CD4-positive, alpha-beta T cell (primary cell): ENCODE data around the gene ENAH. TPM values are rescaled to one million over a fixed set of nuclear protein-coding genes. Genes with fewer than 3 reads are reported as not detected.

Source experiments
- ATAC-seq: fragments of 200-7000 bp; cut with Tn5 transposase; one replicate; pipeline ENCODE4 v1.10.0; 2022; ENCODE audit warnings: mild to moderate bottlenecking; ENCODE audit not compliant: poor library complexity
- CTCF ChIA-PET: fragments of 350-600 bp; sonication (Branson Sonifier 250); formaldehyde crosslinking; loops from one replicate; lab custom pipeline; 2021; ENCODE audit warnings: antibody characterized with exemption, inconsistent platforms; lab: Charles Lee
- POLR2A ChIA-PET: fragments of 350-600 bp; sonication (Branson Sonifier 250); formaldehyde crosslinking; loops from one replicate; lab custom pipeline; 2021; ENCODE audit warnings: antibody characterized with exemption, inconsistent platforms; lab: Charles Lee
- DNase-seq, 14 experiments: peaks; one replicate each; pipeline ENCODE4 v3.0.0-alpha.2; 2013 to 2020; ENCODE audit warnings: mixed read lengths in 2 of 14
- H3K27ac ChIP-seq, 2 donors: one replicate each; pipeline versions ENCODE4 v1.5.1 to v1.7.0; 2013; ENCODE audit warnings: low read length in 2 of 2, low read depth in 1 of 2, mild to moderate bottlenecking in 1 of 2
- H3K27me3 ChIP-seq, 2 experiments: 1 replicate in 1 of 2; 2 replicates in 1 of 2; pipeline versions ENCODE4 v1.6.1 to v1.7.0; 2013; ENCODE audit warnings: low read length in 2 of 2, control low read depth in 1 of 2, mild to moderate bottlenecking in 1 of 2, moderate library complexity in 1 of 2; ENCODE audit not compliant: insufficient read depth in 2 of 2, control insufficient read depth in 1 of 2
- H3K36me3 ChIP-seq: one replicate; pipeline ENCODE4 v1.6.1; 2013; ENCODE audit warnings: low read length, control low read depth; ENCODE audit not compliant: insufficient read depth
- H3K4me1 ChIP-seq: one replicate; pipeline ENCODE4 v1.6.1; 2013; ENCODE audit warnings: low read length, control low read depth; ENCODE audit not compliant: insufficient read depth
- H3K4me3 ChIP-seq: one replicate; pipeline ENCODE4 v1.5.1; 2013; ENCODE audit warnings: mild to moderate bottlenecking, low read length, moderate library complexity
- H3K9me3 ChIP-seq, 2 experiments: 1 replicate in 1 of 2; 2 replicates in 1 of 2; pipeline versions ENCODE4 v1.6.1 to v1.7.0; 2013; ENCODE audit warnings: low read length in 2 of 2, mild to moderate bottlenecking in 2 of 2, control low read depth in 1 of 2, moderate library complexity in 1 of 2; ENCODE audit not compliant: control insufficient read depth in 1 of 2, insufficient read depth in 1 of 2
- H3K27ac Mint-ChIP-seq: one replicate; pipeline ENCODE4 v1.8.0; 2020; ENCODE audit warnings: mixed read lengths
- H3K27me3 Mint-ChIP-seq: one replicate; pipeline ENCODE4 v1.8.0; 2021; ENCODE audit warnings: mixed read lengths
- H3K36me3 Mint-ChIP-seq: one replicate; pipeline ENCODE4 v1.8.0; 2021; ENCODE audit warnings: low read depth, mixed read lengths
- H3K4me1 Mint-ChIP-seq: one replicate; pipeline ENCODE4 v1.8.0; 2021; ENCODE audit warnings: low read depth, mixed read lengths
- H3K4me3 Mint-ChIP-seq: one replicate; pipeline ENCODE4 v1.8.0; 2020; ENCODE audit warnings: mild to moderate bottlenecking, mixed read lengths
- H3K9me3 Mint-ChIP-seq: one replicate; pipeline ENCODE4 v1.8.0; 2020; ENCODE audit warnings: mixed read lengths
- intact Hi-C, 2 experiments: fragments of 100-400 bp; cut with DNase I in 1 of 2; cut with micrococcal nuclease in 1 of 2; formaldehyde crosslinking; loops; one replicate each; pipeline versions ENCODE4 v1.15.1 to v1.9.0; 2023 to 2025; cut with DNase I, micrococcal nuclease
- total RNA-seq, 174 experiments: library from RNA in 2 of 174; stranded (reverse) in 2 of 174; gene quantifications; one replicate each; pipeline ENCODE4 v1.2.3 and lab custom pipeline; 2021 to 2026
- TF ChIP-seq, protein P1 (sequence below): fragments of 200-600 bp; IDR thresholded peaks from one replicate; pipeline ENCODE4 v1.8.0; 2022; ENCODE audit warnings: antibody characterized with exemption, mild to moderate bottlenecking

The ENAH gene
- total RNA-seq, 2 experiments from 2014 or later, result not detected

DNA sequence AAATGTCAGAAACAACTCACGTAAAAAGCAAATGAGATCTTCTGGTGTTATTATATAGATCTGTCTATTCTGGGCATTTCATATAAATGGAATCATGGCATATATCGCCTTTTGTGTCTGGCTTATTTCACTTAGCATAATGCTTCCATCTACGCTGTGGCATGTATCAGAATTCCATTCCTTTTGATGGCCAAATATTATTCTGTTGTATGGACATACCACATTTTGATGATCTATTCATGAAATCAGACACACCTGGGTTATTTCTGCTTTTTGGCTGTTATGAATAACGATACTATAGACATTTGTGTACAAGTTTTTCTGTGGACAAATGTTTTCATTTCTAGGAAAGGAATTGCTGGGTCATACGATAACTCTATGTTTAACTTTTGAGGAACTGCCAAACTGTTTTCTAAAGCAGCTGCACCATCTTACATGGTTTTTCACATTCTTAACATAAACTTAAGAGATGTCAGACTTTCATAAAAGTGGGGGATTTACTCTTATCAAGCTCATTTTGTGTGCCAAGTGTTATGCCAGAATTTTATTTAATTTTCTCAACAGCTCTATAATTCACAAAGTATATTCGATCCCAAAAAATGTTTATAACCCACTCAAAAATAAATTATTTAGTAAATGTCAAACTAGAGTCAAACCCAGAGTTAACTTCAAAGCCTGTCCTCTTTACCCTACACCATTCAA lies 7.6 kb downstream of the ENAH start:
- H3K27ac ChIP-seq, result no peak overlapping the region
- CTCF ChIA-PET, result no interaction called here
- H3K36me3 ChIP-seq, result no peaks in the 10 kb centered on the region
- no peak overlapping the region for H3K4me3 ChIP-seq
- no peaks in the 10 kb centered on the region for H3K9me3 ChIP-seq
- Mint-ChIP-seq H3K4me3 (no peak overlapping the region), H3K36me3 (no peaks in the 10 kb centered on the region), H3K27me3 (peaks cover 60% of the 10 kb centered on the region), H3K4me1 (no peaks in the 10 kb centered on the region), H3K27ac (no peak overlapping the region), H3K9me3 (no peaks in the 10 kb centered on the region)
- TF ChIP-seq, protein P1, sequence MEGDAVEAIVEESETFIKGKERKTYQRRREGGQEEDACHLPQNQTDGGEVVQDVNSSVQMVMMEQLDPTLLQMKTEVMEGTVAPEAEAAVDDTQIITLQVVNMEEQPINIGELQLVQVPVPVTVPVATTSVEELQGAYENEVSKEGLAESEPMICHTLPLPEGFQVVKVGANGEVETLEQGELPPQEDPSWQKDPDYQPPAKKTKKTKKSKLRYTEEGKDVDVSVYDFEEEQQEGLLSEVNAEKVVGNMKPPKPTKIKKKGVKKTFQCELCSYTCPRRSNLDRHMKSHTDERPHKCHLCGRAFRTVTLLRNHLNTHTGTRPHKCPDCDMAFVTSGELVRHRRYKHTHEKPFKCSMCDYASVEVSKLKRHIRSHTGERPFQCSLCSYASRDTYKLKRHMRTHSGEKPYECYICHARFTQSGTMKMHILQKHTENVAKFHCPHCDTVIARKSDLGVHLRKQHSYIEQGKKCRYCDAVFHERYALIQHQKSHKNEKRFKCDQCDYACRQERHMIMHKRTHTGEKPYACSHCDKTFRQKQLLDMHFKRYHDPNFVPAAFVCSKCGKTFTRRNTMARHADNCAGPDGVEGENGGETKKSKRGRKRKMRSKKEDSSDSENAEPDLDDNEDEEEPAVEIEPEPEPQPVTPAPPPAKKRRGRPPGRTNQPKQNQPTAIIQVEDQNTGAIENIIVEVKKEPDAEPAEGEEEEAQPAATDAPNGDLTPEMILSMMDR, result no peak
- POLR2A ChIA-PET, result no interaction called here
- intact Hi-C loops, result no loop called here
- ATAC-seq (no peak), DNase-seq (no peak)
- H3K27me3 ChIP-seq, result peaks cover 3 to 41% of the 10 kb centered on the region in 2 experiments
- H3K4me1 ChIP-seq, result no peaks in the 10 kb centered on the region

DNA sequence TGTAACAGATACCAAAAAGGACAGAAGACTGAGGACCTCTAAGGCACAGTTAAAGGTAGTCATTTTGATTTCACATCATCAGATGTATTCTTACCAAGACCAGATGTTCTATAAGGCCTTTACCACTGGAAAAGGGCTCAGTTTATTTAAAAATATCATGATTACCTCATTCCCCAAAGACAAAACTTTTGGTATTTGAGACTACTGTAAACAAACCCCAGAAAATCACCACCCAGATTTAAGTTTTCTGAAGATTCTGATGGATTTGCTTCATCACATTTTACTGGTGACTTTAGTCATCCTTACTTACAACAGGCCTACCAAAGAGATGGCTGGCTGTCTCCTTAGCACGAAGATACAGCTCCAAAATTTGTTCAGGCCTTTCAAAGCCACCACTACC lies 8.3 kb downstream of the ENAH start:
- no peaks in the 10 kb centered on the region for H3K9me3 ChIP-seq
- H3K27me3 Mint-ChIP-seq, result peaks cover 53% of the 10 kb centered on the region
- no peak overlapping the region for H3K27ac Mint-ChIP-seq
- intact Hi-C loops, result no loop called here
- no peaks in the 10 kb centered on the region for H3K4me1 ChIP-seq
- DNase-seq (no peak), ATAC-seq (no peak)
- H3K4me3 ChIP-seq, result no peak overlapping the region
- POLR2A ChIA-PET, result no interaction called here
- no peaks in the 10 kb centered on the region for H3K9me3 Mint-ChIP-seq
- H3K36me3 ChIP-seq, result no peaks in the 10 kb centered on the region
- no peak overlapping the region for H3K4me3 Mint-ChIP-seq
- H3K36me3 Mint-ChIP-seq, result no peaks in the 10 kb centered on the region
- no peaks in the 10 kb centered on the region for H3K4me1 Mint-ChIP-seq
- peaks cover 3 to 34% of the 10 kb centered on the region in 2 experiments for H3K27me3 ChIP-seq
- H3K27ac ChIP-seq, result no peak overlapping the region
- CTCF ChIA-PET, result no interaction called here
- TF ChIP-seq, protein P1, result no peak

DNA sequence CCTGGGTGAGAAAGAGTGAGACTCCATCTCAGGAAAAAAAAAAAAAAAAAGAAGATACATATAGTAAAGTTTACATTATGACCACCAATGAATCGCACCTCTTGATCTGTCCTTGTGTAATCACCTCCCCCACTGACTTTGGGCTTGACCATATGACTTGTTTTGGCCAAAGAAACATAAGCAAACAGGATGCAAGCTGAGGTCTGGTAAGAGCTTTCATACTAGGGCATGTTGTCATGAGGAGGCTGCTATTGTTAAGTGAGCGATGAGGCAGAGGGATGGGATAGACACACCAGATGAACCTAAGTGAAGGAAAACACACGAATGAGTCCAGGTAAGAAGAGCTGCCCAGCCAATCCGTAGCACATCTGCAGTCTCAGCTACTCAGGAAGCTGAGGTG lies 10.7 kb downstream of the ENAH start:
- Histone ChIP-seq H3K27me3 (peaks cover 0 to 13% of the 10 kb centered on the region in 2 experiments), H3K4me1 (no peaks in the 10 kb centered on the region), H3K36me3 (no peaks in the 10 kb centered on the region), H3K27ac (no peak overlapping the region), H3K4me3 (no peak overlapping the region), H3K9me3 (peaks cover 0 to 3% of the 10 kb centered on the region in 2 experiments)
- Mint-ChIP-seq H3K27me3 (peaks cover 32% of the 10 kb centered on the region), H3K4me1 (no peaks in the 10 kb centered on the region), H3K36me3 (no peaks in the 10 kb centered on the region), H3K4me3 (no peak overlapping the region), H3K27ac (no peak overlapping the region), H3K9me3 (no peaks in the 10 kb centered on the region)
- TF ChIP-seq, protein P1, result no peak
- no peak for DNase-seq
- POLR2A ChIA-PET, result no interaction called here
- ATAC-seq, result no peak
- intact Hi-C loops, result no loop called here
- CTCF ChIA-PET, result interaction anchor here (0.7 kb wide), 1 partner anchor 39 kb away, joined by 3 read pairs; no protein-coding TSS in a partner anchor
